HG03060 (cell line): ENCODE results near the gene MARK2.

ENCODE experiments used
- ATAC-seq: cut with Tn5 transposase; IDR thresholded peaks from one replicate; pipeline ENCODE4 v1.9.1; 2021; ENCODE audit warnings: low read depth, moderate number of reproducible peaks; ENCODE audit not compliant: unreplicated experiment

The MARK2 gene

DNA sequence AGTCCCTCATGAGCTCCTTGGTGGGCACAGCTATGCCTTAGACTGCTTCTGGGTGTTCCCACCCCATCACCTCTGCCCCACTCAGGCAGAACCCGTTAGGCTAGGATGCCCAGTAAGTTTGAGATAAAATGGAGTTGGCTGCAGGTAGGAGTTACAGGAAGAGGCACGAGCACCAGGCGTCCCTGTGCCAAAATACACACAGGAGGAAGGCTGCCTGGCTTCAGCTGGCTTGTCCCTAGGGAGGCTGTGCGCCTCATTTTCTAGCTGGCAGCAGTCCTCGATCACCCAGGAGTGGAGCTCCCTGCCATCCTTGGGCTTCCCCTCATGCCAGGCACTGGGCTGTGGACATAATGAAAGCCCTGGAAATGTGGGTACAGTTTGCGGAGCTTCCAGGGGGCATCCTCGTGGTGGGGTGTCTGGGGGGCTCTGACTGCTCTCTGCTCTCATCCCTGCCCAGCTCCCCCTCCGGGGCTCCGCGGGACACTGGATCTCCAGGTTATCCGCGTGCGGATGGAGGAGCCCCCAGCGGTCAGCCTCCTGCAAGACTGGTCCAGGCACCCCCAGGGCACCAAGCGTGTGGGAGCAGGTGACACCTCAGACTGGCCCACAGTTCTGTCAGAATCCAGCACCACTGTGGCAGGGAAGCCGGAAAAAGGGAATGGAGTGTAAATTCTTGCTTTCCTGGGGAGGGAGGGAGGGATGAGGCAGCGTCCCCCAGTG is 12.3 kb upstream of the MARK2 start:
- ATAC-seq: no peak

GRCh38 chr11:63829823-63830489 is 9.0 kb upstream of the MARK2 start:
- ATAC-seq: no peak

DNA sequence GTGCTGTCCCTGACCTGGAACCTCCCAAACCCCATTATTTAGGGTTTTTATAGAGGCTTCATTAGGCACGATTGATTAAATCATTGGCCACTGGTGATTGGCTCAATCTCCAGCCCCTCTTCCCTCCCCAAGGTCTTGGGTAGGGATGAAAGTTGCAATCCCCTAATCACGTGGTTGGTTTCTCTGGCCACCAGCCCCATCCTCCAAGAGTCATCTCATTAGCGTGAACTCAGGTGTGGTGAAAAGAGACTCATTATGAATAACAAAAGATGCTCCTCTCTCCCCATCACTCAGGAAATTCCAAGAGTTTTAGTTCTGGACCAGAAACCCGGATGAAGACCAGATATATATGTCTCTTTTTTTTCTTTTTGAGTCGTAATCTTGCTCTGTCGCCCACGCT is 7.6 kb upstream of the MARK2 start:
- no peak for ATAC-seq

DNA sequence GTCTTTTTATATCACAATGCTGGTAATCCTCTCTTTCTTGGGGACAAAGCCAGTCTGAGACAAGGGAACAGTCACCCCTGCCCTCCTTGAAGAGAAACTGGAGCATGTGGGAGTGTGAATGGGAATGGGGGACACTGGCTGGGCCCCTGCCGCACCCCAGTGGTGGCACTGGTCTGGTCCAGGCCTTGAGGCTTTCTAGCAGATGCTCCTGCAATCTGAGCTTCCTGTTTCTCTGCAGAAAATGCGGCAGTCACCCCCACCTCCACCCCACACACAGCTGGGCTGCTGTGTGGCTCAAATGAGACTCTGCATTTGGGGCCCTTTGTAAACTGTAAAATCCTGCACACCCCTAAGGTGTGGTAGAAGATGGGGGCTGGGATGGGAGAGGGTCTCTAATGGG is 6.6 kb upstream of the MARK2 start:
- no peak for ATAC-seq

- ATAC-seq: no peak
Observed at GRCh38 chr11:63833048-63833447, 5.9 kb upstream of the MARK2 start.

- no peak for ATAC-seq
Observed at GRCh38 chr11:63834535-63835157, 4.3 kb upstream of the MARK2 start.

DNA sequence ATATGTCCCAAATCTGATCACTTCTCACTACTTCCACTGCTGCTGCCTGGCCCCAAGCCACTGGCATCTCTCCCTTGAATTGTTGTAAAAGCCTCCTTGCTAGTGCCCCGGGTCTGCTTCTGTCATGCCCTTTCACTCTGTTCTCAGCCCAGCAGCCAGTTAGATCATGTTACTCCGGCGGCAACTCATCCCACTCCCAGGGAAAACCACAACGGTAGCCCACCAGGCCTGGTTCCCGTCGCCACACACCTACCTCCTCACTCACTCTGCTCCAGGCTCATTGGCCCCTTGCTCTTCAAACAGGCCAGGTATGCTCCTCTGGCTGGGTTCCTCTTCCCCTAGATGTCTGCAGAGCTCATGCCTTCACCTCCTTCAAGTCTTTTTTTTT is 3.8 kb upstream of the MARK2 start:
- no peak for ATAC-seq

DNA sequence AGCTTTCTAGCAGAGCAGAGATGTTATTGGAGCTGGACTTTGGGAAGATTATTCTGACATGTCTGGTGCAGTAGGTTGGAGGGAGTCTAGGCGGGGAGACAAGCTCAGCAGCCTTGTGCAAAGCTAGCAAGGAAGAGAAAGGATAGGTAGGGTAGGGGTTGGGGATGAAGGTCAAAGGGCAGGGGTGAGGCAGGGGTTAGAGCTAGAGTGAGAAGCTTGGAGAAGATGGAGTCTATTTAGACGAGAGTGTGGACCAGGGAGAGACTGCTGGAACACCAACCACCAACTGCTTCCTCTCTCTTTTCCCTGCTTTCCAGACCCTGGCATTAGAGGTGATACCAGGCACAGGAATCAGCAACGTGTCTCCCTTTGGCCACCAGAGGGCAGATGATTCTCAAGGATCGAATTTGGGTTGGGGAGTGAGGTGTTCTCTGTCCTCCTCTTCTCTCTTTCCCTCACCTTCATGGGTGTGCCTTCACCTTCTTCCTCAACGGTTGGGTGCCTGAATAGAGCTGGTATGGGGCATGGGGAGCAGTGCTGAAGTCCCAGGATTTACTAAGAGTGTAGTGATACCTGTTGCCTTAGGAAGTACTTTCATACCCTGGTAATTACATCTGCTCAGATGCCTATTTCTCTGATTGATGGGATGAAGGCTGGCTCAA is 1.8 kb upstream of the MARK2 start:
- ATAC-seq: no peak

DNA sequence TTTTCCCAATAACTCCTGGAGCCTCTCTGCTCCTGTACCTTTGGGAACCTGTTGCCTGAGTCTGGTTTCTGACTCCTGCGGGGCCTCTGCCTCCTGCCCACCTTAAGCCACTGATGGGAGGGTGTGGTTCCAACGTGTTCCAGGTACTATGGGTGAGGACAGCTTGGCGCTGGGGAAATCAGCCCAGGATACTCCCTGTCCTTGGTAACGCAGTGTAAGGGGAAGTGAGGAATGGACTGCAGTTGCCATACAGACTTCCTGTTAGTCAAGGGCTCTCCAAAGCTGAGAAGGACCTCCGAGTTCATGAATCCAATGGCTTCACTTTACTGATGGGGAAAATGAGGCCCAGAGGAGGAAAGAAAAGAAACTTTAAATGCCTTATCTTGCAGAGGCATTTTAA is 1.2 kb upstream of the MARK2 start:
- ATAC-seq: no peak

DNA sequence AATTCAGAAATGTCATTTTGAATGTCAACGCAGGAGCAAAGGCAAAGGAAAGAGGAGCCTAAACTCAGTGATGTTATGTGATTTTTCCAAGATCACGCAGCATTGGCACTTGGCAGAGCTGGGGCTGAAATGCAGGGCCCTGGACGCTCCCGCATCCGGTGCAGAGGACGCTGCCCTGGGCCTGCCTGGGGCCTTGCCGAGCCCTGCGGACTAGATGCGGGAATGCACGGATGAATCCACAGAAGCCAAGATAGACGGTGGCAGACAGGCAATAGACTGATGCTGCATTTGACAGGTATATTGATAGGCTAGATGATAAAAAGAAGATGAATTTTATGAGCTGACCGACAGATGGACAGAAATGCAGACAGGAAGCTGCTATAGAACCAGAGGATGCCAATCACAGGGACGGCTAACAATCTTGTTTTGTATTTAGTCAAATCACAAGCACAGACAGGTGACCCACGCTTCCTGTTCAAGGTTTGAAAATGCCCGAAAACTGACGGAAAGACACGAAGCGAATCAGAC is 696 bp upstream of the MARK2 start:
- ATAC-seq: no peak

- no peak for ATAC-seq
Observed at GRCh38 chr11:63839508-63840355, 822 bp downstream of the MARK2 start.

DNA sequence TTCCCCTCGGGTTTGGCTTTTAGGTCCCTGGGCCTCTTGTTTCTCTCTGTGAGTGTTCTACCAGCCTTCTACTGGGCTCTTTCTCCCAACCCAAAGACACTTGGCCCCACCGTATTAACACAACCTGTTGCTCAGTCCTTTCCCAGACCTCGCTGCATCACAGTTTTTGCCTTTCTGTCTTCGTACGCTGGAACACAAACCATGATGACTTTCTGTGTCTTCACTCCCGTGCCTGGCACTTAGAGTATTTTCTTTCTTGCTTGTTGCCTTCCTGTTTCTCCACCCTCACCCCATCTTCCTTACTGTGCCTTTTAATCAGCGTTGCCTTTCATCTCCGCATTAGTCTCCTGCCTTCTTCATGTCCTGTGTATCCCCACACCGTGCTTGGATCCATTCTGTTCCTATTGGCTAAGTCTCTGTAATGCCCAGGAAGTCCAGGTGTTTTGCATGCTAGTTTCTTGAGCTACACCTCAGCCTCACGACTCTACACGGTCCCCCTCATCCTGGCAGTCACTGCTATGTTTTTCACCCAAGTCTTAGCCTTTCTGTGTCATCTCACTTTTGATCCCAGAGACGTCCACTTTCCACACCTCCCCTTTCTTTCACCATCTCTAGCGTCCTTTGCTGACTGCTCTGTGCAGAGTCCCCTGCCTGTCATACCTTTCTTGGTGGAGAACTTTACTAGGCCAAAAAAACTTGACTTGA is 1.6 kb downstream of the MARK2 start:
- ATAC-seq: no peak

- ATAC-seq: no peak
Observed at GRCh38 chr11:63841554-63841953, 2.6 kb downstream of the MARK2 start.

DNA sequence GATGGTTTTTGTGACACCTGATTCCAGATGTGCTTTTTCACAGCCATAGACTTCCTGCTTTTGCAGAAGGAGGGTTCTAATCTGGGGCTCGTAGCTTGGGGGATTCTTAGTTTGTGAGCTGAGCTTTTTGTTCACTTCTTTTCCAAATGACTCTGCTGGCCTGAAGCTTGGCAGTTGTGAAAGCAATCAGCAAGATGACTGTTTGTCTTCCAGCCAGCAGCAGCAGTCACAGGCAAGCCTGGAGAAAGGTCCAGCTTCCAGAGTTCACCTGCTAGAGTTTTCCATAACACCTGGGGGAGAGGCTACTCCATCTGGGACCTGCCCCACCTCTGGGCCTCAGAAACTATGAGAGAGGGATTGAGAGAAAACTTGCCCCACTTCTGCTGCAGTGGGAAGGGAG is 4.1 kb downstream of the MARK2 start:
- no peak for ATAC-seq

- no peak for ATAC-seq
Observed at GRCh38 chr11:63844836-63845235, 5.9 kb downstream of the MARK2 start.

GRCh38 chr11:63845303-63845702 is 6.4 kb downstream of the MARK2 start:
- ATAC-seq: no peak

DNA sequence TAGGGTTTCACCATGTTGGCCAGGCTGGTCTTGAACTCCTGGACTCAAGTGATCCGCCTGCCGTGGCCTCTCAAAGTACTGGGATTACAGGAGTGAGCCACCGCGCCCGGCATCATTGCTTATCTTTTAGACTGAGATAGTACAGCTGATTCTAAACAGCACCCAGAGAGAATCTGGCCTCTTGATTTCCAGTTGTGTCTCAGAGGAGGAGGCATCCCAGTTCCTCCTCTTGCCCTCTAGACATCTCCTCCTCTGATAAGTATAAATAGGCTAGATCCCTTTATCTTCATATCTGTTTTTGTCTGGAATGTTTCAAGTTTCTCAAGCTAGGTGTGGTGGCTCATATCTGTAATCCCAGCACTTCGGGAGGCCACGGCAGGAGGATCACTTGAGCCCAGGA is 7.0 kb downstream of the MARK2 start:
- ATAC-seq: no peak

DNA sequence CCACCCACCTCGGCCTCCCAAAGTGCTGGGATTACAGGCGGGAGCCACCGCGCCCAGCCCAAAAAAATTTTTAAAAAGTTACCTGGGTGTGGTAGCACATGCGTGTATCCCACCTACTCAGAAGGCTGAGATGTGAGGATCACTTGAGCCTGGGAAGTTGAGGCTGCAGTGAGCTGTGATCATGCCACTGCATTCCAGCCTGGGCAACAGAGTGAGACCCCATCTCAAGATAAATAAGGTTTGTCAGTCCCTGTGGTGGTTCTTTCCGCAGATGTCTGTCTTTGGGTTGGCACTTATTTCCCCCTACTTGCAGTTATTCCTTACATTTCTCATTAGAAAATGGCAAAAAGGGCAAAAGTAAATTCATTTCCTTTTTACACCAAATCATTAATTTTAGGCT is 8.0 kb downstream of the MARK2 start:
- ATAC-seq: no peak

DNA sequence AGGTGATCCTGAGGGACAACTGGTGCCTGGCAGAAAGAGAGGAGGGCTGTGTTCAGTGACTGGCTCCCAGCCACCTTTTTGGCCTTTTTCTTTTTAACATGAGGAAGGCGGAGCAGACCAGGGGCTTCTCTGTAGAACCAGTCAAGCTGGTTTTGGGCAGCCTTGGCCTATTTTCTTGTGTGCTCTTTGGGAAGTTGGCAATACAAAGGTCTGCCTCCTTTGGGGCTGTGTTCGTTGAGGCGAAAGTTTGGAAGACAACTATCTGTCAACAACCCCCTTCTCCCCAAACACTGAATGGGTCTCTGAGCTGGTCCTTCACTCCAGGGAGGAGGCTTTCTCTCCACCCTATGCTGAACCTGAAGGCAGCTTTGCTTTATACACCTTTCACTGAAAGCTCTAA is 8.5 kb downstream of the MARK2 start:
- ATAC-seq: no peak

- no peak for ATAC-seq
Observed at GRCh38 chr11:63849691-63850090, 10.8 kb downstream of the MARK2 start.
